Adrenal gland (tissue), 12 donors: ENCODE measurements around the gene CLASP1. TPM values are rescaled to one million over a fixed set of nuclear protein-coding genes. Genes with fewer than 3 reads are reported as not detected.
A peak's percentile ranks its signal among the peaks of the same experiment; 100 is the strongest.

Experiments used
- DNase-seq, 7 donors: peaks; one replicate each; pipeline ENCODE4 v3.0.0-alpha.2; 2019 to 2020
- H3K27ac ChIP-seq, 5 donors: fragments of 200-600 bp; sonication (generic) in 4 of 5; 1 replicate in 3 of 5; 2 replicates in 2 of 5; pipeline versions ENCODE4 v1.5.1 to v1.8.0; 2016 to 2020; ENCODE audit warnings: mild to moderate bottlenecking in 1 of 5
- H3K27me3 ChIP-seq: fragments of 200-600 bp; 2 replicates; pipeline ENCODE4 v1.8.0; 2021
- H3K36me3 ChIP-seq, 2 donors: fragments of 200-600 bp; replicated peaks in 1 of 2; 1 replicate in 1 of 2; 2 replicates in 1 of 2; pipeline versions ENCODE4 v1.5.1 to v1.8.0; 2018 to 2022
- H3K4me1 ChIP-seq, 2 donors: fragments of 200-600 bp; replicated peaks in 1 of 2; 1 replicate in 1 of 2; 2 replicates in 1 of 2; pipeline versions ENCODE4 v1.5.1 to v1.8.0; 2018 to 2021
- H3K4me3 ChIP-seq, 4 donors: fragments of 200-600 bp; sonication (generic) in 3 of 4; one replicate each; pipeline ENCODE4 v1.5.1; 2016 to 2018
- H3K9me3 ChIP-seq, 3 donors: fragments of 200-600 bp; sonication (generic) in 1 of 3; replicated peaks in 1 of 3; 1 replicate in 2 of 3; 2 replicates in 1 of 3; pipeline versions ENCODE4 v1.5.1 to v1.8.0; 2016 to 2021
- POLR2A ChIP-seq, 2 donors: fragments of 450-650 bp; IDR thresholded peaks; one replicate each; pipeline ENCODE4 v1.6.1; 2017; ENCODE audit warnings: antibody characterized with exemption in 2 of 2, mild to moderate bottlenecking in 2 of 2, moderate library complexity in 1 of 2
- WGBS, 4 donors: extraction: QIAGEN DNeasy Blood & Tissue Kit in 2 of 4; methylation state at CpG; one replicate each; pipeline versions ENCODE4 v1.1.5 to v1.1.7; 2013 to 2017; 5-methylcytosine and 5-hydroxymethylcytosine counted together
- intact Hi-C, 2 donors: fragments of 100-400 bp; cut with DNase I; formaldehyde crosslinking; loops; one replicate each; pipeline versions ENCODE4 v1.14.1 to v1.15.0; 2022 to 2023
- polyA plus RNA-seq, 3 donors: library from polyadenylated mRNA; stranded (reverse); fragments of 200-250 nt in 2 of 3; fragments of 350-450 nt in 1 of 3; fragmentation: Illumina TruSeq in 1 of 3; extraction: RNeasy Lipid Tissue Mini Kit (QIAGEN cat#74804) in 1 of 3; gene quantifications; one replicate each; pipeline ENCODE4 v1.2.3, GENCODE V29; 2013 to 2014
- total RNA-seq, 9 donors: library from RNA; depleted of rRNA in 4 of 9; stranded (reverse); fragments of >200 nt in 4 of 9; fragments of 120-200 nt in 1 of 9; fragmentation: NEBNext Ultra II Directional in 1 of 9; extraction: Animal tissue kit (Norgen Biotek cat#: 25700) in 1 of 9; gene quantifications; one replicate each; pipeline versions ENCODE4 v1.1.0 to v1.2.4, GENCODE V29; 2013 to 2023
- TF ChIP-seq, protein P1 (sequence below), 6 experiments: fragments of 450-650 bp in 4 of 6; fragments of 200-600 bp in 2 of 6; sonication (generic) in 1 of 6; IDR thresholded peaks; 1 replicate in 5 of 6; 2 replicates in 1 of 6; pipeline versions ENCODE4 v1.5.1 to v1.8.0; 2016 to 2021; ENCODE audit warnings: antibody characterized with exemption in 6 of 6, mild to moderate bottlenecking in 2 of 6, moderate library complexity in 1 of 6
- donor health status: healthy with polysubstance abuse.
- donor health status: Bipolar disorder and iron deficiency.
- donor health status: DM: yes; HTN: yes; CAD: no.
- donor health status: DM: no; HTN: no; CAD: no.
- donor health status: DM: no; HTN: no; CAD: no.
- donor health status: DM: yes; HTN: yes; CAD: no.

CLASP1 gene
- total and polyA plus RNA-seq, 12 donors = 14.9 to 66.1 (median 53.4) TPM

DNA sequence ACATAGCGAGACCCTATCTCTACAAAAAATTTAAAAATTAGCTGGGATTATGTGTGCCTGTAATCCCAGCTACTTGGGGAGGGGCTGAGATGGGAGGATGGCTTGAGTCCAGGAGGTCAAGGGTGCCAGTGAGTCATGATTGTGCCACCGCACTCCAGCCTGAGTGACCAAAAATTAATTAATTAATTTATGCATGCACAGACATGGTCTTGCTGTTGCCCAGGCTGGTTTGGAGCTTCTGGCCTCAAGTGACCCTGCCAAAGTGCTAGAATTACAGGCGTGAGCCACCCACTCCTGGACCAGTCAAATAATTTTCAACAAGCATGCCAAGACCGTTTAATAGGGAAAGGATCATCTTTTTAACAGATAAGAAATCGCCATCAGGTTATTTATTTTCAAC, 306.5 kb downstream of the CLASP1 start:
- Histone ChIP-seq H3K9me3 (no peaks in the 10 kb centered on the region), H3K27ac (no peak overlapping the region), H3K4me1 (no peaks in the 10 kb centered on the region), H3K27me3 (no peaks in the 10 kb centered on the region), H3K4me3 (no peak overlapping the region), H3K36me3 (peaks cover 0 to 71% of the 10 kb centered on the region in 2 donors)
- peak in 3 of 7 donors; percentile 20 to 37 (median 29) for DNase-seq
- 64 to 77% (median 71%) methylated on average over 5 of the region's 5 CpGs for WGBS, 4 donors
- intact Hi-C loops = no loop called here
- TF ChIP-seq, protein P1, sequence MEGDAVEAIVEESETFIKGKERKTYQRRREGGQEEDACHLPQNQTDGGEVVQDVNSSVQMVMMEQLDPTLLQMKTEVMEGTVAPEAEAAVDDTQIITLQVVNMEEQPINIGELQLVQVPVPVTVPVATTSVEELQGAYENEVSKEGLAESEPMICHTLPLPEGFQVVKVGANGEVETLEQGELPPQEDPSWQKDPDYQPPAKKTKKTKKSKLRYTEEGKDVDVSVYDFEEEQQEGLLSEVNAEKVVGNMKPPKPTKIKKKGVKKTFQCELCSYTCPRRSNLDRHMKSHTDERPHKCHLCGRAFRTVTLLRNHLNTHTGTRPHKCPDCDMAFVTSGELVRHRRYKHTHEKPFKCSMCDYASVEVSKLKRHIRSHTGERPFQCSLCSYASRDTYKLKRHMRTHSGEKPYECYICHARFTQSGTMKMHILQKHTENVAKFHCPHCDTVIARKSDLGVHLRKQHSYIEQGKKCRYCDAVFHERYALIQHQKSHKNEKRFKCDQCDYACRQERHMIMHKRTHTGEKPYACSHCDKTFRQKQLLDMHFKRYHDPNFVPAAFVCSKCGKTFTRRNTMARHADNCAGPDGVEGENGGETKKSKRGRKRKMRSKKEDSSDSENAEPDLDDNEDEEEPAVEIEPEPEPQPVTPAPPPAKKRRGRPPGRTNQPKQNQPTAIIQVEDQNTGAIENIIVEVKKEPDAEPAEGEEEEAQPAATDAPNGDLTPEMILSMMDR (IDR thresholded peaks at IDR 0.05) = no peak
- no peak for TF ChIP-seq POLR2A (IDR thresholded peaks at IDR 0.05)

DNA sequence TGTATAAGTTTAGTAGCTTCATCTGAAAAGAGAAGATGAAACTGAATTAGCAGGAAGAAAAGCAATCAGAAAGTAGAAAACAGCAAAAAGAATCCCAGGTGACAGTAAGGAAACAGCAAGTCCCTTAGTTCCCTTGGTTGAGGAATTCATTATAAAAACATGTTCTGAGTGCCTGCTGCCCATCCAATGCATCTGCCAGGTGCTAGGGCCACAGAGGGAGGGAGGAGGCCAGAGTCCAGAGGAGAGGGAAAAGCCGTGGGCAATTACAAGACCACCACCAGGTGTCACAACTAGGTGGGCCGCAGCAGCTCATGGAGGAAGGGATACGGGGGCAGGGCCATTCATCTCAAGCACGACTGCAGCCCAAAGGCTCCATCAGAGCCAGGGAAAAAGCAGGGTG, 308.3 kb downstream of the CLASP1 start:
- WGBS, 4 donors = 91 to 97% (median 94%) methylated on average over 4 of the region's 4 CpGs
- TF ChIP-seq, protein P1 (IDR thresholded peaks at IDR 0.05) = no peak
- TF ChIP-seq POLR2A (IDR thresholded peaks at IDR 0.05) = no peak
- H3K4me3 ChIP-seq = no peak overlapping the region
- no peaks in the 10 kb centered on the region for H3K27me3 ChIP-seq
- no peak overlapping the region for H3K27ac ChIP-seq
- no peaks in the 10 kb centered on the region for H3K4me1 ChIP-seq
- intact Hi-C loops = no loop called here
- peaks cover 0 to 53% of the 10 kb centered on the region in 2 donors for H3K36me3 ChIP-seq
- no peaks in the 10 kb centered on the region for H3K9me3 ChIP-seq
- DNase-seq = no peak

DNA sequence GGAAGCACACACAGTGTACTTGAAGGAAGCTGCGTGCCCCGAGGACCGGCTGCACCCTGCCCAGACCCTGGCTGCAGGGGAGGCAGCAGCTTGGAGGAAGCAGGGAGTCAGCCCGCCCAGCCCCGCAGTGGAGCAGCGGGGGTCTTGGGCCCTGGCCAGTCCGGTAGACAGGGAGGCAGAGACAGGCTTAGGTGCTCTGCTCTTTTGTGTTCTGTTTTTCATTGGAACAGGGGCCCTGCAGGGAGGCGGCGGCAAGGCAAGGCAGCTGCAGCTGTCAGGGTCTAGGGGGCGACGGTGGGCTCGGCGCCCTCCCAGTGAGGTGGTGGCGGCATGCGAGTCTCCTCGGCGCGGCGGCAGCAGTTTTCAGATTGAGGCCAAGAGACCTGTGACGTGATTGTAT, 311.0 kb downstream of the CLASP1 start:
- Histone ChIP-seq H3K27me3 (no peaks in the 10 kb centered on the region), H3K4me1 (no peaks in the 10 kb centered on the region), H3K27ac (no peak overlapping the region), H3K9me3 (no peaks in the 10 kb centered on the region), H3K4me3 (no peak overlapping the region), H3K36me3 (peaks cover 0 to 36% of the 10 kb centered on the region in 2 donors)
- no peak for DNase-seq
- 83 to 93% (median 91%) methylated on average over 13 to 20 of the region's 20 CpGs for WGBS, 4 donors
- intact Hi-C loops = no loop called here
- no peak for TF ChIP-seq POLR2A (IDR thresholded peaks at IDR 0.05)
- TF ChIP-seq, protein P1 (IDR thresholded peaks at IDR 0.05) = no peak

DNA sequence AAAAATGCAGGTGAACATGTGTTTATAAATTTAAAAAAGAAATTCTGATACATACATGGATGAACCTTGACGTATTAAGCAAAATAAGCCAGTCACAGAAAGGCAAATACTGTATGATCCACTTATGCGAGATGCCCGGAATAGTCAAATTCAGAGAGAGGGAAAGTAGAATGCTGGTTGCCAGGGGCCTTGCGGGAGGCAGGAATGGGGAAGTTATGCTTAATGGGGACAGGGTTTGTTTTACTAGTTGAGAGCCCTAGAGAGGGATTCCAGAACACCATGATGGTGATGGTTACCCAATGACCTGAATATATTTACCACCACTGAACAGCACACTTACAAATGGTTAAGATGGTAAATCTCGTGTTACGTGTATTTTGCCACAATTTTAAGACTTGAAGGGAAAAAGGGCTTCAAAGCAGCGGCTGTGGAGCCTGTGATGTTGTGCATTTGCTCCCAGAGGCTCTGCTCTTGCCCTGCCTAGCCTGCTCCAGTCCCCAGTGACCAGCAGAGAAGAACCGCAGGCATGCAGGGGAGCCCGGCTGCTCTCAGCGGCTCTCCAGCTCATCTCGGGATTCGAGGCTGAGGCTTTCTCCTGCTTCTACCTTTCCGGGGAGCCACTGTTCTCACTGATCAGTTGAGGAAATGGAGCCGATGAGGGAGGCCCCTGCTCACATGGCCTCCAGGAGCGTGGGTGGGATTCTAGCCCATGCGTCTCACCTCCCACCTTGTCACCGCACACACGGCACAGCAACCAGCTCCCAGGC, 312.6 kb downstream of the CLASP1 start:
- no peak overlapping the region for H3K27ac ChIP-seq
- TF ChIP-seq POLR2A (IDR thresholded peaks at IDR 0.05) = no peak
- TF ChIP-seq, protein P1 (IDR thresholded peaks at IDR 0.05) = no peak
- no peak overlapping the region for H3K4me3 ChIP-seq
- peaks cover 0 to 29% of the 10 kb centered on the region in 2 donors for H3K36me3 ChIP-seq
- H3K27me3 ChIP-seq = no peaks in the 10 kb centered on the region
- intact Hi-C loops = no loop called here
- H3K9me3 ChIP-seq = no peaks in the 10 kb centered on the region
- WGBS, 4 donors = 90 to 92% (median 90%) methylated on average over 18 of the region's 18 CpGs
- H3K4me1 ChIP-seq = no peaks in the 10 kb centered on the region
- DNase-seq = no peak
